Inferior parietal cortex (tissue), 1 donor: ENCODE data around the gene VILL.
"Not testable (repeated sequence)": the region's sequence is repeated elsewhere in the genome, so short reads cannot be mapped to it uniquely, and the experiment has no call there.

Source experiments
- DNase-seq: peaks from one replicate; pipeline ENCODE4 v3.0.0-alpha.2; 2016; ENCODE audit errors: extremely low spot score

The VILL gene

DNA sequence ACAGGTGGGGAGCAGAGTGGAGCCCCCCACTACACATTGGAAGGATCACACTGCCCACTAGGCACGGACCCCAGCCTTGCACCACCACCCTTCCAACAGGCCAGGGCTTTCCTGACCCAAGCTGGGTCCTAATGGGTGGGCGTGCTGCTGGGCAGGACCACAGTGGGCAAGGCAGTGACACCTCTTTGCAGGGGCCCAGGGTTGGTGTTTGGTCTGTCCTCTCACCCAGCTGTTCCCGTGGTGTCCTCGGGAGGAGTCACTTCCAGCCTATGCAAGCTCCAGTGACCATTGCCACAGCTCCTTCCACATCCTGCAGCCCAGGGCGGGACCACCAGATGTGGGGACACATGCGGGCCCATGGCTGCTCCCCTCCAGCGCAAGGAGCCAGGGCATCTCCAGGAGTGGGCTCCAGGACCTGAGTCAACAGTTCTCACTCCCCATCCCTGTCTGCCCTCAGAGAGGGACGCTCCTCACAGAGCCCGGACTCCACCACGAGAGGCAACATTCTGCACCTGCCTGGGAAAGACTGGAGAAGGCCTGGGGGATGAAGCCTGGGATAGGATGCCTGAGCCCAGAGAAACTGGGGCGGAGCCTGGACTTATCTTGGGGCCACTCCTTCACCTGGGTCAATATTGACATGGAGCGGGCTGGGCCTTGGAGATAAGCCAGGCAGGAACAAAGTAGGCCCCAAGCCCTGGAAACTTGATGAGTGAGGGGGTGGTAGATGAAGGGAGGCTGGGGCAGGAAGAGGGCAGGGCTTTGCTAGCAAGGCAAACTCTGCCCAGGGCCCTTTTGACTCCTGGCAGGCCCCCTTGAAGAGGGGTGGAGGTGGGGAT is 3.9 kb upstream of the VILL start:
- peak; percentile 42 for DNase-seq

DNA sequence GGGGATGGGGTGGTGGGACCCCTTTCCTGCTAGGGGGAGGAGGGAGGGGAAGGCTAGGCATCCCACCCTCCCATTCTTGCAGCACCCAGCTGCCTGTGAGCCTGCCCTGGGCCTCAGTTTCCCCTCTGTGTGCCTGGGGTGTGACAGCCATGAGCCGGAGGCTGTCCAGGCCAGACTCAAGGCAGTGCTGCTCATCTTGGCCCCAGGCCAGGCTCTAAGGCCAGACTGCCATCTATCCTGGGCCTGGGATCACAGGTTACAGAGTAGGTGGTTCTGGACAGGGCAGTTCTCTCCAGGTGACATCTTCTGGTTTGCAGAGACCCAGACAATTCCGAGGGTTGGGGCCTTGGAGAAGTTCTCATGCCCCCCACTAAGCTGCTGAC is 3.3 kb upstream of the VILL start:
- no peak for DNase-seq

GRCh38 chr3:37987751-37988179 is 2.8 kb upstream of the VILL start:
- DNase-seq = no peak

GRCh38 chr3:37988376-37988775 is 2.2 kb upstream of the VILL start:
- DNase-seq = not testable (repeated sequence)

GRCh38 chr3:37988931-37989525 is 1.6 kb upstream of the VILL start:
- no peak for DNase-seq

DNA sequence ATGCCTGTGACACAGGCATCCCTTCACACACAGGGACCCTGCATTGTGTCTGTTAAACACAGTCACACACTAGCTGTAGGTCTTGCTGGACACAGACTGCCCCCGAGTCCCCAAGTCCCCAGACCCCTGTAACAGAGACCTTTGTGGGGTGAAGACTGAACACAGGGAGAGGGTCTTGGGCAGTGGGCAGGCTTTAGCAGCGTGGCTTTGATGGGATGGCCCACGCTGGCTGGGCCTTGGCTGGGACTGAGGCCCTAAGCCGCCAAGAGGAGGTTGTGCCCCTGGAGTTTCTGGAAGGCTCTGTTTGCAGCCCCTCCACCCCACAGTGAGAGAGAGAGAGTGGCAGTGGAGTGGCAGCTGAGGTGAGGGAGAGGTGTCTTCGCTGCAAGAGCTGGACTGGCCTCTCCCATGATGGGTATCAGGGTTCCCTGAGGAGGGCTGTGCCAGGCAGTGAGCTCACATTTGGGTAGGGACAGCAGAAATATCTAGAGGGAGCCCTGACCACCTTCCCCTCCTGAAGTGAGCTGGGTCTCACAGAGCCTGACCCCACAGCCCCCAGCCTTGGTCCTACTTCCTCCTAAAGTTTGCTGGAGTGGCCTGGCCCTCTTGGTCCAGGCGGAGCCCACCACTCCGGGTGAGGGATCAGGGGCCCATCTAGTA is 635 bp upstream of the VILL start:
- no peak for DNase-seq

DNA sequence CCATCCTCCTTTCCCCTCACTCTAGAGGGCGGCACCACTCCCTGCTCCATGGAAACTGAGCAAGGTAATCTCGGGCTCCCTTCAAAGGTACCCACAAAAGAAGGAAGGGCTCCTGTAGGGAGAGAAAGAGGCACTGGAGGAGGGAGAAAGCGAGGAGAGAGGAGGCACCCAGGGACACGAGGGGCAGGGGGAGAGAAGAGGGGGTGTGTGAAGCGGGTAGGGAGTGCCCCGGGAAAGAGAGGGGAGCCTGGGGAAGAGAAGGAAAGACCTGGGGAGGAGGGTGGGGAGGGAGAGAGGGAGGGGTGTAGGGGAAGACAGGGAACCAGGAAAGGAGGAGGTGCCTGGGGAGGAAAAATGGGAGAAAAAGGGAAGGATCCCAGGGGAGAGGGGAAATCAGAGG is 523 bp downstream of the VILL start:
- DNase-seq = no peak

DNA sequence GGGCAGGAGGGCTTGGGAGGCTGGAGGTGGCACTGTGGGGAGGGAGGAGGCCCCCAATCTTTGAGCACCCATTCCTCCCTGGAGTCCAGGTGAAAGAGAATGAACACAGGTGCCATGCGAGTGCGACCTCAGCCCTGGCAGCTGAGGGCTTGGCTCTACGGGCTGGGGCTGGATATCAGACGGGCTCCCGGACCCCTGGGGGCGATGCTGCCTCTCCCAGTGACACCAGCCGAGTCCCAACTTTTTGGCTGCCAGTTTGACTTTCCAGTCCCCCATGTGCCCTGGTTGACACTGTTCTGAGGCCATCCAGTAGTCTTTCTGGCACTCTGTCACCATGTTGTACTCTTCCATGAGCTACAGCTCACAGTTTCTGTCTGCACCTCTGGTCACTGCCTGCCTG is 1.2 kb downstream of the VILL start:
- no peak for DNase-seq

- DNase-seq = no peak
Measured at GRCh38 chr3:37992271-37993066, 1.9 kb downstream of the VILL start.

DNA sequence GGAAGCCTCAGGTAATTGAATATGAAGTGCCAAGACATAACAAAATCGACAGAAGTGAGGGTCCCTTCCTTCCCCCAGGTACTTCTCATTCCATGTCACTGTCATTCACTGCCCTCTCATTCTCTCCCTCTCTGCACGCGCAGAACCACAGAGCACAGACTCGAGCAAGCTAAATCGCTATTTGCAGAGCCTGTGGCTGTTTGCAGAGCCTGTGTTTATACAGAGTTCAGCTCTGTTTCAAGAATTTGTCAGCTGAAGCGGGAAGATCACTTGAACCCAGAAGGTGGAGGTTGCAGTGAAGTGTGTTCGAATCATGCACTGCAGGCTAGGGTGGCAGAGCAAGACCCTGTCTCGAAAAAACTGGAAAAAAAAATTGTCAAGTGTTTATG is 2.5 kb downstream of the VILL start:
- DNase-seq = no peak

DNA sequence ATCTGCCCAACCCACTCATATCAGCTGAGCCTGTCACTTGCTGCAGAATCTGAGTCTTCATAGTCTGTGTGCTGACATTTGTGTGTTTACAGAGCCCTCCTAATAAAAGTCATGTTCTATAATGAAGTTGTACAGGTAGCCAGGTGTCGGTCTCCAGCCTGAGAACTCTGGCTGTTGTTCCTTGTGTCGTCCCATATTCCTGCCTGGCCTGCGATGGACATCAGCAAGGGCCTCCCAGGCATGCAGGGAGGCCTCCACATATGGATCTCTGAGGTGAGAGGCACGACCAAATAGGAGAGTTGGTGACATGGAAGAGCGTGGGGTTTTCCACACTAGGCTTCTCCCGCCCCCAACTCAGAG is 2.9 kb downstream of the VILL start:
- DNase-seq = no peak

DNA sequence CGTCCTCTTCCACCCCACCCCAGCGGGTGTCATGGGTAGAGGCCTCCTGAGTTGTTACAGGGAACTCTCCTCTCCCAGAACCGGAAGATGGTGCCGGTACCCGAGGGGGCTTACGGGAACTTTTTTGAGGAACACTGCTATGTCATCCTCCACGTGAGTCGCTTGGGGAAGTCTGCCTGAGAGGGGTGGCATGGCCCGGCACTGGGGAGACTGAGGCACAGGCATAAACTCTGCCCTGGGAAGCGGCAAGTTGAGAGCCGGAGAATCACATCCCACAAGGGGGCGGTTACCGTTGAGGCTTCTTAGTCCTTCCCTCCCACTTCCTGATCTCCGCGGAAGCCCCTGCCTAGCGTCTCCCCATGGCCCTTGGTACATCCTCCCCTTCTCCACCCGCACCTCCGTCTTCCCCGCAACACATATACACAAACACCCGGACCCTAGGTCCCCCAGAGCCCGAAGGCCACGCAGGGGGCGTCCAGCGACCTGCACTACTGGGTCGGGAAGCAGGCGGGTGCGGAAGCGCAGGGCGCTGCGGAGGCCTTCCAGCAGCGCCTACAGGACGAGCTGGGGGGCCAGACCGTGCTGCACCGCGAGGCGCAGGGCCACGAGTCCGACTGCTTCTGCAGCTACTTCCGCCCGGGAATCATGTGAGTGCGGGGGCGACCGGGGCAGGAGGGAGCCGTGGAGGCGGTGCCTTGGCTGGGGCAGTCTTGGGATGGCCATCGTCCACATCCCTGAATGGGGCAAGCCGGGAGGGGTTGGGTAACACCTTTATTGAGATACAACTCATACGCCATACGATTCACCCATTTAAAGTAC is 3.4 kb downstream of the VILL start:
- peak; percentile 63 for DNase-seq

GRCh38 chr3:37994639-37994972 is 4.0 kb downstream of the VILL start:
- no peak for DNase-seq

GRCh38 chr3:37995652-37996641 is 5.4 kb downstream of the VILL start:
- DNase-seq = no peak

- DNase-seq = peak; percentile 79
Measured at GRCh38 chr3:37996785-37997301, 6.3 kb downstream of the VILL start.

- no peak for DNase-seq
Measured at GRCh38 chr3:37997342-37997741, 6.8 kb downstream of the VILL start.

GRCh38 chr3:37997791-37998370 is 7.3 kb downstream of the VILL start:
- DNase-seq = no peak

GRCh38 chr3:37999836-38000235 is 9.2 kb downstream of the VILL start:
- DNase-seq = no peak

DNA sequence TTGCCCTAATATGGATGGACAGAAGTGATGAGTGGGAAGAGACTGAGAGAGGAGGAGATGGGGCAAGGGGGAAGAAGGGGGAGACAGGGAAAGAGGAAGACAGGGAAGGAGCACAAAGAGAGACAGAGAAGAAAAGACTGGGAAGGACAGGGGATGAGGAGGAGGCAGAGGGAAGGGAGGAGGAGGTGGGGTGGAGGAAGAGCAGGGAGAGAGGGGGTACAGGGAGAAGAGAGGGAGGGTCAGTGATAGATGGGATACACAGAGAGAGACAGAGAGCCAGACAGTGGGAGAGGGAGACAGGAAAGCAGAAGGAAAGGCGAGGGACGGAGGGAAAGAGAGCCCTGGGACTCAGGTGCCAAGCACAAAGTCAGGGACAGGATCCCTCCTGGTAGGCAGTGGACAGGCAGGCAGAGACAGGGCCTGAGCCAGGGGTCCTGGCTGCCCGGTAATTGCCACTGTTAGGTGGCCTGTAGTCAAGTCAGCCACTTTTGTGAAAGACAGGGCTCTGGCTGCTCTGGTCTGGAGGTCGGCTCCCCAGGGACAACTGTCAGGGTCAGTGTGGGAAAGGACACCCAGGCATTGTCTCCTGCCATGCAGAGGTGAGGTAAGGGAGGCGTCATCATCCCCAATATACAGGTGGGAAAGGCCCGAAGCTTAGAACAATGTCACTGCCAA is 9.8 kb downstream of the VILL start:
- DNase-seq = no peak
